ENCODE data around the gene HTR5A.

GRCh38 chr7:155071121-155071651 is 1.1 kb downstream of the HTR5A start:
- TF ChIP-seq POLR2A (IDR thresholded peaks at IDR 0.05) = no peak
- TF ChIP-seq CTCF (IDR thresholded peaks at IDR 0.05) = no peak
